Measurements from ENCODE around the gene WBP1. TPM values are rescaled to one million over a fixed set of nuclear protein-coding genes. Genes with fewer than 3 reads are reported as not detected.

WBP1 gene
- total and polyA plus RNA-seq, 10 of the 15 experiments (the other 5 are each of a cell fraction or from before 2014, with no cell fraction given): 4.2 to 76.8 (median 43.8) TPM

- 4% methylated on average over 67 of the region's 67 CpGs for WGBS (ENCODE audit: insufficient coverage, insufficient replicate concordance, low lambda C conversion rate, missing lambda C conversion rate)
- Histone ChIP-seq H3K4me1 (ENCODE audit: control insufficient read depth, insufficient read depth, low read length) (peaks cover 29% of the 10 kb centered on the region), H3K4me3 (peak overlapping the region; percentile 73), H3K27me3 (replicated peaks in 1 of 2; ENCODE audit: control insufficient read depth in 2 of 2, insufficient read depth in 2 of 2, low read length in 1 of 2) (peaks cover 14 to 24% of the 10 kb centered on the region in 2 experiments; a peak in 3 of 4 replicates), H2AFZ (ENCODE audit: control insufficient read depth, low read depth, low read length) (peak overlapping the region; percentile 85), H3K9me3 (replicated peaks; ENCODE audit: control insufficient read depth, insufficient read depth, low read length) (no peaks in the 10 kb centered on the region), H3K9ac (ENCODE audit: control insufficient read depth, insufficient read depth, low read length) (peak overlapping the region; percentile 55), H3K36me3 (ENCODE audit: control insufficient read depth in 2 of 2, insufficient read depth in 2 of 2, low read length in 1 of 2) (peaks cover 0 to 7% of the 10 kb centered on the region in 2 experiments; a peak in 1 of 4 replicates), H3K79me2 (ENCODE audit: control insufficient read depth, insufficient read depth, low read length) (peaks cover 12% of the 10 kb centered on the region), H4K20me1 (ENCODE audit: control insufficient read depth, insufficient read depth) (no peaks in the 10 kb centered on the region), H3K27ac (ENCODE audit: control insufficient read depth, insufficient read depth) (no peak overlapping the region), H3K4me2 (ENCODE audit: control insufficient read depth, insufficient read depth) (peak overlapping the region; percentile 93)
- FAIRE-seq (peak; percentile 7), DNase-seq (ENCODE audit: low read depth, low spot score) (no peak), ATAC-seq (peak; percentile 73)
- in situ Hi-C loops (cut with MboI) (no loop called here), intact Hi-C loops (cut with micrococcal nuclease; ENCODE audit: unreplicated experiment) (loop anchor here (2.0 kb wide), 1 partner anchor 20 kb away; the partner anchor contains the start of genes CCDC142 and TTC31)
- RAD21 ChIA-PET (ENCODE audit: unreplicated experiment): interaction anchor here (0.7 to 3.3 kb wide), 5 partner anchors 27 to 88 kb away, joined by 3 to 21 read pairs (median 3); partner anchors contain the start of genes AUP1 and HTRA2
- SMC1A ChIA-PET (ENCODE audit: uncharacterized antibody, unreplicated experiment): interaction anchor here (1.2 to 7.0 kb wide), 10 partner anchors 14 to 90 kb away, joined by 3 to 71 read pairs (median 6); partner anchors contain the start of genes CCDC142 and TTC31
- POLR2A ChIA-PET: interaction anchor here (0.6 to 2.2 kb wide), 11 partner anchors 20 to 112 kb away, joined by 3 to 10 read pairs (median 5); partner anchors contain the start of genes AUP1, CCDC142, DQX1 and INO80B
- no TSS peak for BruUV-seq (replicated peaks)
- CTCF ChIA-PET: interaction anchor here (0.8 to 13.9 kb wide), 13 partner anchors 10 to 333 kb away, joined by 3 to 231 read pairs (median 5); partner anchors contain the start of genes AUP1, CCDC142, DQX1 and HTRA2
- TF ChIP-seq FOS (IDR thresholded peaks at IDR 0.05; ENCODE audit: borderline replicate concordance, extremely low read depth, insufficient read length) (no peak), CBX3 (IDR thresholded peaks at IDR 0.05; ENCODE audit: borderline replicate concordance, low read depth) (no peak), JUND (IDR thresholded peaks at IDR 0.05; ENCODE audit: low read depth, low read length) (peak; percentile 16; the same call in 1 of the 2 replicates), USF2 (IDR thresholded peaks at IDR 0.05; ENCODE audit: borderline replicate concordance, low read depth, low read length) (no peak), FOXK2 (IDR thresholded peaks at IDR 0.05) (no peak), NR2C1 (IDR thresholded peaks at IDR 0.05) (peak; percentile 42; the same call in 1 of the 2 replicates), MEF2A (IDR thresholded peaks at IDR 0.05; ENCODE audit: insufficient read depth, low read depth, low read length) (no peak), RBBP5 (conservative IDR thresholded peaks at IDR 0.05) (no peak), ZNF384 (IDR thresholded peaks at IDR 0.05; ENCODE audit: borderline replicate concordance, low read depth, low read length) (no peak), EED (IDR thresholded peaks at IDR 0.05; ENCODE audit: low read depth) (peak; percentile 61; the same call in 1 of the 2 replicates), ETV6 (conservative IDR thresholded peaks at IDR 0.05 in 1 of 2, IDR thresholded peaks at IDR 0.05 in 1 of 2; ENCODE audit: borderline replicate concordance in 1 of 2, low read depth in 1 of 2) (no peak), SMAD5 (IDR thresholded peaks at IDR 0.05; ENCODE audit: low read depth) (no peak), SIN3A (IDR thresholded peaks at IDR 0.05; ENCODE audit: low read depth, low read length) (no peak), SIX5 (IDR thresholded peaks at IDR 0.05; ENCODE audit: low read depth, low read length, severe bottlenecking) (no peak), IKZF2 (IDR thresholded peaks at IDR 0.05) (peak; percentile 36 to 44; a peak in 3 of 4 replicates), NR2F1 (conservative IDR thresholded peaks at IDR 0.05) (peak; percentile 87), E2F4 (IDR thresholded peaks at IDR 0.05; ENCODE audit: low read depth, low read length) (no peak), BCL3 (IDR thresholded peaks at IDR 0.05; ENCODE audit: borderline replicate concordance, insufficient read depth, low read depth, low read length, poor library complexity, severe bottlenecking) (no peak)
Measured at GRCh38 chr2:74502720-74503505, 44.7 kb downstream of the WBP1 start.
